Transverse colon (tissue), 4 donors: ENCODE measurements around the gene FGGY. TPM values are rescaled to one million over a fixed set of nuclear protein-coding genes. Genes with fewer than 3 reads are reported as not detected.

ENCODE experiments used
- DNase-seq: peaks from one replicate; pipeline ENCODE4 v3.0.0-alpha.2; 2019
- H3K27ac ChIP-seq, 4 donors: fragments of 200-600 bp; sonication (generic); 2 replicates each; pipeline ENCODE4 v1.5.1; 2016 to 2018; ENCODE audit warnings: inconsistent platforms in 4 of 4
- H3K27me3 ChIP-seq: fragments of 200-600 bp; sonication (generic); 2 replicates; pipeline ENCODE4 v1.5.1; 2017; ENCODE audit warnings: inconsistent platforms
- H3K36me3 ChIP-seq, 4 donors: fragments of 200-600 bp; sonication (generic); 2 replicates each; pipeline ENCODE4 v1.5.1; 2017 to 2019; ENCODE audit warnings: inconsistent platforms in 4 of 4
- H3K4me1 ChIP-seq, 4 donors: fragments of 200-600 bp; sonication (generic); 2 replicates each; pipeline ENCODE4 v1.5.1; 2017 to 2020; ENCODE audit warnings: inconsistent platforms in 4 of 4
- H3K4me3 ChIP-seq, 4 donors: fragments of 200-600 bp; sonication (generic); 1 replicate in 1 of 4; 2 replicates in 3 of 4; pipeline versions ENCODE4 v1.5.1 to v1.6.1; 2017 to 2019; ENCODE audit warnings: inconsistent platforms in 4 of 4
- H3K9me3 ChIP-seq, 2 donors: fragments of 200-600 bp; sonication (generic); 2 replicates each; pipeline ENCODE4 v1.5.1; 2017 to 2019; ENCODE audit warnings: inconsistent platforms in 2 of 2
- EP300 ChIP-seq: sonication (generic); formaldehyde crosslinking; IDR thresholded peaks from one replicate; pipeline ENCODE4 v1.6.1; 2017; ENCODE audit warnings: antibody characterized with exemption, low read depth
- POLR2A ChIP-seq: fragments of 450-650 bp; IDR thresholded peaks from one replicate; pipeline ENCODE4 v1.6.1; 2016; ENCODE audit warnings: antibody characterized with exemption, mild to moderate bottlenecking, moderate library complexity
- POLR2AphosphoS5 ChIP-seq, 3 donors: sonication (generic); formaldehyde crosslinking; IDR thresholded peaks; one replicate each; pipeline ENCODE4 v1.6.1; 2016; ENCODE audit warnings: antibody characterized with exemption in 3 of 3
- WGBS, 2 donors: methylation state at CpG; one replicate each; pipeline ENCODE4 v1.1.5; 2018; ENCODE audit warnings: low coverage in 1 of 2; 5-methylcytosine and 5-hydroxymethylcytosine counted together
- in situ Hi-C, 4 donors: fragments of 200-750 bp; cut with MboI; loops; one replicate each; pipeline versions ENCODE4 v1.15.0 to v1.15.1; 2017; ENCODE audit warnings: low sequenced_read_pairs in 3 of 4, low pct_ligation_motif_present in 1 of 4, low pct_unique_long_range_greater_than_20kb in 1 of 4
- intact Hi-C: fragments of 100-400 bp; cut with DNase I; formaldehyde crosslinking; loops from one replicate; pipeline ENCODE4 v1.15.1; 2023; ENCODE audit warnings: low total_unique reads
- total RNA-seq, 4 donors: library from RNA; depleted of rRNA; stranded (reverse); fragments of >200 nt; gene quantifications; one replicate each; pipeline ENCODE4 v1.1.0, GENCODE V29; 2016
- TF ChIP-seq, protein P1 (sequence below), 5 experiments: fragments of 200-600 bp in 3 of 5; fragments of 450-650 bp in 2 of 5; sonication (generic) in 3 of 5; IDR thresholded peaks; 1 replicate in 2 of 5; 2 replicates in 3 of 5; pipeline ENCODE4 v1.5.1; 2016 to 2017; ENCODE audit warnings: antibody characterized with exemption in 5 of 5, inconsistent platforms in 3 of 5, mild to moderate bottlenecking in 2 of 5, moderate library complexity in 1 of 5

Gene FGGY
- total RNA-seq, 4 donors from 2014 or later: 18.2 to 97.7 (median 27.1) TPM

DNA sequence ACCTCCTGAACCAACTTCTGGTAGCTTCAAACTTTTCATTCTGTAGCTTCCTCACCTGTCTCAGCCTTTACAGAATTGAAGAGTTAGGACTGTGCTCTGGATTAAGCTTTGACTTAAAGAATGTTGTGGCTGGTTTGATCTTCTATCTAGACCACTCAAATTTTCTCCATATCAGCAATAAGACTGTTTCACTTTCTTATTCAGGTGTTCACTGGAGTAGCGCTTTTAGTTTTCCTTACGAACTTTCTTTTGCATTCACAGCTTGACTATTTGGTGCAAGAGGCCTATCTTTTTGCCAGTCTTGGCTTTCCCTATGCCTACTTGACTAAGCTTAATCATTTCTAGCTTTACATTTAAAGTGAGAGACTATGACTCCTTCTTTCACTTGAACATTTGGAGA, 31.5 kb downstream of the FGGY start:
- Histone ChIP-seq H3K36me3 (no peaks in the 10 kb centered on the region), H3K27ac (no peak overlapping the region), H3K27me3 (no peaks in the 10 kb centered on the region), H3K4me3 (no peak overlapping the region), H3K9me3 (no peaks in the 10 kb centered on the region), H3K4me1 (no peaks in the 10 kb centered on the region)
- TF ChIP-seq POLR2AphosphoS5 (IDR thresholded peaks at IDR 0.05) (no peak), POLR2A (no peak), EP300 (no peak)
- TF ChIP-seq, protein P1, sequence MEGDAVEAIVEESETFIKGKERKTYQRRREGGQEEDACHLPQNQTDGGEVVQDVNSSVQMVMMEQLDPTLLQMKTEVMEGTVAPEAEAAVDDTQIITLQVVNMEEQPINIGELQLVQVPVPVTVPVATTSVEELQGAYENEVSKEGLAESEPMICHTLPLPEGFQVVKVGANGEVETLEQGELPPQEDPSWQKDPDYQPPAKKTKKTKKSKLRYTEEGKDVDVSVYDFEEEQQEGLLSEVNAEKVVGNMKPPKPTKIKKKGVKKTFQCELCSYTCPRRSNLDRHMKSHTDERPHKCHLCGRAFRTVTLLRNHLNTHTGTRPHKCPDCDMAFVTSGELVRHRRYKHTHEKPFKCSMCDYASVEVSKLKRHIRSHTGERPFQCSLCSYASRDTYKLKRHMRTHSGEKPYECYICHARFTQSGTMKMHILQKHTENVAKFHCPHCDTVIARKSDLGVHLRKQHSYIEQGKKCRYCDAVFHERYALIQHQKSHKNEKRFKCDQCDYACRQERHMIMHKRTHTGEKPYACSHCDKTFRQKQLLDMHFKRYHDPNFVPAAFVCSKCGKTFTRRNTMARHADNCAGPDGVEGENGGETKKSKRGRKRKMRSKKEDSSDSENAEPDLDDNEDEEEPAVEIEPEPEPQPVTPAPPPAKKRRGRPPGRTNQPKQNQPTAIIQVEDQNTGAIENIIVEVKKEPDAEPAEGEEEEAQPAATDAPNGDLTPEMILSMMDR (IDR thresholded peaks at IDR 0.05): no peak
- DNase-seq: no peak
- in situ Hi-C loops (no loop called here), intact Hi-C loops (no loop called here)
- 83 to 100% methylated on average over 2 of the region's 2 CpGs for WGBS, 2 donors

DNA sequence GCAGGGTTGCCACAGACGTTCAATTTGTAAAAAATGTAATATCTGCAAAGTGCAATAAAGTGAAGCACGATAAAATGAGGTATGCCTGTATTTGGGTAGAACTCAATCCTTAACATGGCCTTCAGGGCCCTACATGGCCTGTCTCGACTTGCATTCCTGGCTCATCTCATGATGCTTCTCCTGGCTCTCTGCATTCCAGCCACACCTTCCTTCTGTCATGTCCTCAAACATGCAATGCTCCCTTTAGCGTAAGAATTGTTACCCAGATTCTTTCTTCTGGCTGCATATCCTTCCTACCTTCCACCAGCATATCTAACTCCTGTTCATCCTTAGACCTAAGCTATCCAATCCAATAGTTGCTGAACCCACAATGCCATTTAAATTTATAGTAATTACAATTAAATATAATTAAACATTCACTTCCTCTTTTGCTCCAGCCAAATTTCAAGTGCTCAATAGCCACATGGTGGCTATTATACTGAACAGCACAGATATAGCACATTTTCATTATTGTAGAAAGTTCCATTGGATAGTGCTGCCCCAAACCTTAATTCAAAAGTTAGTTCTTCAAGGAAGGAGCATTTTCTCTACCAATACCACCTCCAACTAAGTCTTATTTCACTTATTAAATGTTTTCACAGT, 32.6 kb downstream of the FGGY start:
- Histone ChIP-seq H3K4me3 (no peak overlapping the region), H3K27ac (no peak overlapping the region), H3K9me3 (no peaks in the 10 kb centered on the region), H3K36me3 (no peaks in the 10 kb centered on the region), H3K4me1 (no peaks in the 10 kb centered on the region), H3K27me3 (no peaks in the 10 kb centered on the region)
- TF ChIP-seq POLR2AphosphoS5 (IDR thresholded peaks at IDR 0.05): no peak
- in situ Hi-C loops (no loop called here), intact Hi-C loops (no loop called here)
- 95 to 100% methylated on average over 2 to 4 of the region's 4 CpGs for WGBS, 2 donors
- DNase-seq: no peak

DNA sequence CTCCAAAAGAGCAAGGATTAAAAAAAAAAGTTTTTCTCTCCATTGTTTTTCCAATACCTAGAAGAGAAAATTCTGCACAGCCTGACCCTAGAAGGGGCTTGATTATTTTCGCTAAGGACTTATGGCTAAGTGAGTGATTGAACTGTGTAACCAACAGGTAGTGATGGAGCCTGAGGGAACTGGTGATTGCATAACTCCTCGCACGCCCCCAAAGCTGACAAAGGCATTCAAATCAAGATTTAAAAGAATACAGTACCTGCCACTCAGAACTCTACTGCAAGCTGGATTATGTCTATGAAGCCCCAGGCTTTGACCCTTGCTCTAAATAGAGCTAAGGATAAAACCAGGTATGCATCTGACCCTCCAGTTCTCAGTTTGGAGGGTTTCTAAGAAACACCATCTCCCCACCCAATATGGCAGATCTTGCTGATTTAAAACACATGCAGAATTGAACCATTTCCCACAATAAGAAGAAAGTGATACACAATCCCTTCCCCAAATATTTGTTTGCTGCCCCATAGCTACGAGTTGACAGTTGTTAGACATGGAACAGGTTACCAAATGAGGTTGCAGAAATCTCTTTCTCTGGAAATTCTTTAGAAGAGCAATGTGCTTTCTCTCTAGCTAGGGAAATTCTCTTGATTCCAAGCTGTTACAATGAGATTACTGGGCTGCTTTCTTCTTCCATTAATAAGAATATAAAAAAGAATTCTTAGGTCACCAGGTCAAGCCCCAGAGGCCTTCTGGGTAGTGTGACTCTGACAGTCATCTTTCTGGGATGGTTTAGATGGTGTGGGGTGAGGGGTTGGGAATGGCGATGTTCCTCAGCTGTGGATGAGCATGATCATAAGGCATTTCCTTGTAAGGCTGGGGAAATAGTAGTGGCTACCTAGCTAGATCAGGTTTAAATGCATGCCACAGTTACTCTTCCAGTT, 35.1 kb downstream of the FGGY start:
- DNase-seq: no peak
- no peak overlapping the region for H3K4me3 ChIP-seq
- intact Hi-C loops: no loop called here
- in situ Hi-C loops: no loop called here
- H3K36me3 ChIP-seq: peaks cover 0 to 3% (median 0%) of the 10 kb centered on the region in 4 donors
- no peak for TF ChIP-seq POLR2A
- no peak for TF ChIP-seq POLR2AphosphoS5 (IDR thresholded peaks at IDR 0.05)
- TF ChIP-seq, protein P1 (IDR thresholded peaks at IDR 0.05): no peak
- no peak for TF ChIP-seq EP300
- H3K27ac ChIP-seq: no peak overlapping the region
- H3K27me3 ChIP-seq: no peaks in the 10 kb centered on the region
- H3K4me1 ChIP-seq: no peaks in the 10 kb centered on the region
- WGBS, 2 donors: 88 to 92% methylated on average over 4 to 5 of the region's 5 CpGs
- no peaks in the 10 kb centered on the region for H3K9me3 ChIP-seq

DNA sequence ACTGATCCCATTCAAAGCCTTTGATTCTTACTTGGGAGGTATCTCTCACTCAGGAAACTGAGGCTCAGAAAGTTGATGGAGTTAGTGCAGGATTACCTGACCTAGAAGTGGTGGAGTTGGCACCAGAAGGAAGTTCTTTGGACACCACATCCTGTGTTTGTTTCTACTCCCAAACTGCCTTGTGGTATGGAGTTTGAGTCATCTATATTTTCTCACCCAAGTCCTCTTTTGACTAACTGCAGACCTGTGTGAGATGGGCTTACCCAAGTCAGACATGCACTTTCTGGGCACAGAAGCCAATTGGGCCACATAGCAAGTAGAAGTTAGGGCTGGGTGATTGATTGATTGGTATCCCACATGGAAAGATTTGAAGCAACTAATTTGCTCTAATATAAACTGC, 36.1 kb downstream of the FGGY start:
- no peaks in the 10 kb centered on the region for H3K9me3 ChIP-seq
- no peaks in the 10 kb centered on the region for H3K4me1 ChIP-seq
- DNase-seq: no peak
- H3K36me3 ChIP-seq: peaks cover 0 to 3% (median 0%) of the 10 kb centered on the region in 4 donors
- TF ChIP-seq POLR2A (no peak), EP300 (no peak), POLR2AphosphoS5 (IDR thresholded peaks at IDR 0.05) (no peak)
- TF ChIP-seq, protein P1 (IDR thresholded peaks at IDR 0.05): no peak
- H3K4me3 ChIP-seq: no peak overlapping the region
- no peak overlapping the region for H3K27ac ChIP-seq
- in situ Hi-C loops (no loop called here), intact Hi-C loops (no loop called here)
- H3K27me3 ChIP-seq: no peaks in the 10 kb centered on the region
